Measurements from ENCODE around the gene CHCHD10. TPM values are rescaled to one million over a fixed set of nuclear protein-coding genes. Genes with fewer than 3 reads are reported as not detected.

CHCHD10 gene
- total RNA-seq, 1 experiment from 2014 or later: 86.0 TPM

DNA sequence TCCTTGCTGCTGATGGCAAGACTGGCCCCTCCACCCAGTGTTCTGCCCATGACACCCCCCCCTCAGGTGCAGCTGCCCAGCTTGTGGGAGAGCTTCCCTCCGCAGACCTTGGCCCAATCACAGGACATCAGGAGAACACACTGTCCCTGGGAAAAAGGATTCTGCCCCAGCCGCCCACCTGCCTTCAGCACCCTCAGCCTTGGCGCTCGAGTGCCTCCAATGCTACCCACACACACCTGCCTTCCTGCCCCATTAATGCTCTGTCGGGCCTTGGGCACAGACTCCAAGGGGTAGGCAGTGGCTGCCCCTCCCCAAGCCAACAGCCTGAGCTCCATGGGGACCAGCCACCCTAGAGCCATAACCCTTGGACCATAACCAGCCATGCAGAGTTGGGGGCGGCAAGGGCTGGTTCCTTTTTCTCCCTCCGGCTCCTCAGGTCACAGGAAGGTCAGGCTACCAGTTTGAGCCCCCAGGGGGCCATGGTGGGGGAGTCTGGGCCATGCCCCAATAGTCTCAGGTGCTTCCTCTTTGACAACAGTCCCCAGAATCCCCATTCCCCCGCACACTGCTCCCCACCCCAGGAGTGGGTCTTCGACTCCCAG, 15.6 kb downstream of the CHCHD10 start:
- POLR2A ChIA-PET: interaction anchor here (0.7 to 2.6 kb wide), 3 partner anchors 15 to 142 kb away, joined by 3 to 12 read pairs (median 7); partner anchors contain the start of genes CHCHD10 and SLC2A11

DNA sequence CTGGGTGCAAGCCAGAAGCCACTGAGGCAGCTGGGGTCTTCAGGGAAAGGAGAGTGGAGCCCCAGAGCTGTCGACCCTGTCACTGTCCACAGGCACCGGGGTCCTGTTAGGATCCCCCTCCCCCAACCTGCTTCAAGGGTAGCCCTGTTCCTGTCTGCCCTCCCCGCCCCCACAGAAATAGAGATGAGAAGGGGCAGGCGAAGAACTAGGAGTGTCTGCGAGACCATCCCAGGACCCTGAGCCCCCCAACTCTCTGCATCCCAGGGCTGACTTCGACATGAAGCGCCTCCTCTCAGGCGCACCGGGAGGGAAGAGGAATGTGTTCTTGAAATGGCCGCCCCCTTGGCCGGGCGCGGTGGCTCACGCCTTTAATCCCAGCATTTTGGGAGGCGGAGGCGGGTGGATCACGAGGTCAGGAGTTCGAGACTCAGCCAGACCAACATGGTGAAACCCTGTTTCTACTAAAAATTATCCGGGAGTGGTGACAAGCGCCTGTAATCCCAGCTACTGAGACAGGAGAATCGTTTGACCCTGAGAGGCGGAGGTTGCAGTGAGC, 16.3 kb downstream of the CHCHD10 start:
- H3K4me1 Mint-ChIP-seq (ENCODE audit: insufficient read depth, unreplicated experiment): peaks cover 13% of the 10 kb centered on the region
- no peaks in the 10 kb centered on the region for H3K36me3 Mint-ChIP-seq (ENCODE audit: insufficient read depth, unreplicated experiment)
- H3K9me3 Mint-ChIP-seq (ENCODE audit: unreplicated experiment): peaks cover 7% of the 10 kb centered on the region
- H3K4me3 Mint-ChIP-seq (ENCODE audit: unreplicated experiment): peak overlapping the region; percentile 83
- DNase-seq (ENCODE audit: unreplicated experiment): no peak
- ChIA-PET POLR2A (interaction anchor here (0.6 to 2.6 kb wide), 6 partner anchors 14 to 143 kb away, joined by 3 to 12 read pairs (median 3); partner anchors contain the start of genes CHCHD10 and SLC2A11), CTCF (interaction anchor here (0.6 to 1.0 kb wide), 2 partner anchors 17 to 129 kb away, joined by 3 to 5 read pairs; no protein-coding TSS in a partner anchor)
- no TSS peak for BruUV-seq (replicated peaks)
- intact Hi-C loops (cut with micrococcal nuclease): no loop called here
- peak overlapping the region; percentile 73 for H3K27ac Mint-ChIP-seq (ENCODE audit: low read depth, unreplicated experiment)
- no peaks in the 10 kb centered on the region for H3K27me3 Mint-ChIP-seq (ENCODE audit: insufficient read depth, unreplicated experiment)
- TF ChIP-seq, protein P1, sequence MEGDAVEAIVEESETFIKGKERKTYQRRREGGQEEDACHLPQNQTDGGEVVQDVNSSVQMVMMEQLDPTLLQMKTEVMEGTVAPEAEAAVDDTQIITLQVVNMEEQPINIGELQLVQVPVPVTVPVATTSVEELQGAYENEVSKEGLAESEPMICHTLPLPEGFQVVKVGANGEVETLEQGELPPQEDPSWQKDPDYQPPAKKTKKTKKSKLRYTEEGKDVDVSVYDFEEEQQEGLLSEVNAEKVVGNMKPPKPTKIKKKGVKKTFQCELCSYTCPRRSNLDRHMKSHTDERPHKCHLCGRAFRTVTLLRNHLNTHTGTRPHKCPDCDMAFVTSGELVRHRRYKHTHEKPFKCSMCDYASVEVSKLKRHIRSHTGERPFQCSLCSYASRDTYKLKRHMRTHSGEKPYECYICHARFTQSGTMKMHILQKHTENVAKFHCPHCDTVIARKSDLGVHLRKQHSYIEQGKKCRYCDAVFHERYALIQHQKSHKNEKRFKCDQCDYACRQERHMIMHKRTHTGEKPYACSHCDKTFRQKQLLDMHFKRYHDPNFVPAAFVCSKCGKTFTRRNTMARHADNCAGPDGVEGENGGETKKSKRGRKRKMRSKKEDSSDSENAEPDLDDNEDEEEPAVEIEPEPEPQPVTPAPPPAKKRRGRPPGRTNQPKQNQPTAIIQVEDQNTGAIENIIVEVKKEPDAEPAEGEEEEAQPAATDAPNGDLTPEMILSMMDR (IDR thresholded peaks at IDR 0.05; ENCODE audit: unreplicated experiment): no peak

More for the DNA sequence above, 15.6 kb downstream of the CHCHD10 start:
- peaks cover 13% of the 10 kb centered on the region for H3K4me1 Mint-ChIP-seq (ENCODE audit: insufficient read depth, unreplicated experiment)
- no peaks in the 10 kb centered on the region for H3K36me3 Mint-ChIP-seq (ENCODE audit: insufficient read depth, unreplicated experiment)
- BruUV-seq (replicated peaks): no TSS peak
- TF ChIP-seq, protein P1 (IDR thresholded peaks at IDR 0.05; ENCODE audit: unreplicated experiment): no peak
- CTCF ChIA-PET: interaction anchor here (0.6 to 1.0 kb wide), 2 partner anchors 17 to 129 kb away, joined by 3 to 5 read pairs; no protein-coding TSS in a partner anchor
- H3K27me3 Mint-ChIP-seq (ENCODE audit: insufficient read depth, unreplicated experiment): no peaks in the 10 kb centered on the region
- intact Hi-C loops (cut with micrococcal nuclease): no loop called here
- DNase-seq (ENCODE audit: unreplicated experiment): no peak
- H3K4me3 Mint-ChIP-seq (ENCODE audit: unreplicated experiment): peak overlapping the region; percentile 83
- H3K9me3 Mint-ChIP-seq (ENCODE audit: unreplicated experiment): peaks cover 7% of the 10 kb centered on the region
- H3K27ac Mint-ChIP-seq (ENCODE audit: low read depth, unreplicated experiment): peak overlapping the region; percentile 73

DNA sequence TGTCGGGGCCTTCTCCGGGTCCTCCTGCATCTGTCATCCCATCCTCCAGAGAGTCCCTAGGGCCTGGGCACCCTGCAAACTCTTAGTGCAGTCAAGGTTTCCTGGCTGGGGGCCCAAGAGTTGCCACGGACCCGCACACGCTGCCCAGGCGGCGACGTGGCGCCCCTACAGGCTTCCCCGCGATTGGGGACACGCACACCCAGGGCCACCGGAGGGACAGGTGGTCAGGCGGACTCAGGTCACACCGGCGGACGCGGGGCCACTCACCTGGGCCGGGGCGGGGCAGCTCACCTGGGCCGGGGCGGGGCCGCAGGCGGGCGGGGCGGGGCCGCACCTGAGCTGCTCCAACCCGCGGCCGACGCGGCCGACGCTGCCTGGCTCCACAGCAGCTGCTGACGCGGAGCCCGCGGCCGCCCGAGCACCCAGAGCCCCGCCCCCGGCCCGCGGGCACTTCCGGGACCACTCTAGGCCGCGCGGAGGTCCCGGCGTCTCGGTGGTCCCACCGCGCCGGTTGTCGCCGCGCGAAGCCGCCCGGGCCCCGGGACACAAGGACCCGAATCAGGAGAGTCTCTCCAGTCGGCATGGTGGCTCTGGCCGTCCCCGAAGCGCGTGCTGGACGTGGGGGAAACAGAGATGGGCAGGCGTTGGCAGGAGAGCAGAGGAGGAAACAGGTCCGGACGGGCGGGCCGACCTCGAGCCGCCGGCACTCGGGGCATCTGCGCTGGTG, 16.9 kb downstream of the CHCHD10 start, which contains the start of gene ZNF70:
TSS of gene ZNF70 (minus strand) at position 399 of the 727 bp plus-strand sequence. CDS start 5,972 bp downstream, outside the sequence.
- Mint-ChIP-seq H3K4me3 (ENCODE audit: unreplicated experiment) (peak within 1 kb of the TSS; percentile 83), H3K36me3 (ENCODE audit: insufficient read depth, unreplicated experiment) (no peaks in the 10 kb centered on the region), H3K9me3 (ENCODE audit: unreplicated experiment) (peaks cover 7% of the 10 kb centered on the region), H3K27ac (ENCODE audit: low read depth, unreplicated experiment) (peak within 1 kb of the TSS; percentile 73), H3K27me3 (ENCODE audit: insufficient read depth, unreplicated experiment) (no peaks in the 10 kb centered on the region), H3K4me1 (ENCODE audit: insufficient read depth, unreplicated experiment) (peaks cover 13% of the 10 kb centered on the region)
- peak; percentile 84 for DNase-seq (ENCODE audit: unreplicated experiment)
- ChIA-PET CTCF (no interaction called here), POLR2A (interaction anchor here (0.6 to 2.6 kb wide), 8 partner anchors 12 to 171 kb away, joined by 3 to 12 read pairs (median 4); partner anchors contain the start of genes CHCHD10 and SLC2A11)
- TF ChIP-seq, protein P1 (IDR thresholded peaks at IDR 0.05; ENCODE audit: unreplicated experiment): no peak
- no TSS peak for BruUV-seq (replicated peaks)
- intact Hi-C loops (cut with micrococcal nuclease): no loop called here

DNA sequence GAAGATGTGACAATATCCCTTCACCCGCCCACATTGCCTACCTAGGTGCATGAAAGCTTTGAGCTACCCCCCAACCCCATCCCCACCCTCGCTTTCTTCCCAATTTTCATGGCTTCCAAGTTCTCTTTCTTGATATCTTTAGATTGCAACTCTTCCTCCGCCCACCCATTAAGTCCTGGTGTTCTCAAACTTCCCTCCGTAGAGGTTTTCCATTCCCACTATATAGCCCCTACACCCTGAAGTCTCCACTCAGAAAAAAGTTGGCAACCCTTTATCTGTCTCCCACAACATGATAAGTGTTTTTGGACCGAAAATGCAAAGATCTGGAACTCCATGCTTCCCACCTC, 17.4 kb downstream of the CHCHD10 start:
- intact Hi-C loops (cut with micrococcal nuclease): no loop called here
- H3K27ac Mint-ChIP-seq (ENCODE audit: low read depth, unreplicated experiment): peak overlapping the region; percentile 73
- TF ChIP-seq, protein P1 (IDR thresholded peaks at IDR 0.05; ENCODE audit: unreplicated experiment): no peak
- H3K4me3 Mint-ChIP-seq (ENCODE audit: unreplicated experiment): peak overlapping the region; percentile 83
- H3K36me3 Mint-ChIP-seq (ENCODE audit: insufficient read depth, unreplicated experiment): no peaks in the 10 kb centered on the region
- POLR2A ChIA-PET: interaction anchor here (0.6 to 2.6 kb wide), 8 partner anchors 11 to 172 kb away, joined by 3 to 12 read pairs (median 4); partner anchors contain the start of genes CHCHD10 and SLC2A11
- H3K4me1 Mint-ChIP-seq (ENCODE audit: insufficient read depth, unreplicated experiment): peaks cover 13% of the 10 kb centered on the region
- BruUV-seq (replicated peaks): TSS peak; percentile 61
- CTCF ChIA-PET: interaction anchor here (0.6 to 1.2 kb wide), 3 partner anchors 14 to 636 kb away, joined by 3 to 5 read pairs (median 4); no protein-coding TSS in a partner anchor
- H3K27me3 Mint-ChIP-seq (ENCODE audit: insufficient read depth, unreplicated experiment): no peaks in the 10 kb centered on the region
- H3K9me3 Mint-ChIP-seq (ENCODE audit: unreplicated experiment): peaks cover 7% of the 10 kb centered on the region
- DNase-seq (ENCODE audit: unreplicated experiment): no peak
